ENCODE results near the gene CCDC187.

Gene CCDC187

GRCh38 chr9:136259517-136259813 lies 44.4 kb downstream of the CCDC187 start:
- H3K9ac ChIP-seq = no peak overlapping the region
- peaks cover 96% of the 10 kb centered on the region for H3K27me3 ChIP-seq (ENCODE audit: insufficient read depth, low read depth)
- no peak overlapping the region for H3K4me3 ChIP-seq (IDR thresholded peaks at IDR 0.05; ENCODE audit: insufficient read depth, low read depth, low read length)
- H3K79me2 ChIP-seq (ENCODE audit: insufficient read depth, low read depth) = no peaks in the 10 kb centered on the region
- peaks cover 7% of the 10 kb centered on the region for H3K4me1 ChIP-seq (ENCODE audit: low read depth, poor library complexity, severe bottlenecking)
- no peak for TF ChIP-seq CTCF (conservative IDR thresholded peaks at IDR 0.05; ENCODE audit: low read depth, low read length)
- H3K27ac ChIP-seq = no peak overlapping the region
- H2AFZ ChIP-seq (ENCODE audit: low read depth) = no peak overlapping the region
- H3K36me3 ChIP-seq (ENCODE audit: insufficient read depth) = no peaks in the 10 kb centered on the region
- no peak overlapping the region for H3K4me2 ChIP-seq
- no peaks in the 10 kb centered on the region for H4K20me1 ChIP-seq (ENCODE audit: insufficient read depth)

- peaks cover 96% of the 10 kb centered on the region for H3K27me3 ChIP-seq (ENCODE audit: insufficient read depth, low read depth)
- TF ChIP-seq CTCF (conservative IDR thresholded peaks at IDR 0.05; ENCODE audit: low read depth, low read length) = no peak
- H3K4me2 ChIP-seq = no peak overlapping the region
- no peaks in the 10 kb centered on the region for H4K20me1 ChIP-seq (ENCODE audit: insufficient read depth)
- no peaks in the 10 kb centered on the region for H3K79me2 ChIP-seq (ENCODE audit: insufficient read depth, low read depth)
- no peak overlapping the region for H3K4me3 ChIP-seq (IDR thresholded peaks at IDR 0.05; ENCODE audit: insufficient read depth, low read depth, low read length)
- no peak overlapping the region for H2AFZ ChIP-seq (ENCODE audit: low read depth)
- no peak overlapping the region for H3K9ac ChIP-seq
- no peak overlapping the region for H3K27ac ChIP-seq
- no peaks in the 10 kb centered on the region for H3K36me3 ChIP-seq (ENCODE audit: insufficient read depth)
- peaks cover 7% of the 10 kb centered on the region for H3K4me1 ChIP-seq (ENCODE audit: low read depth, poor library complexity, severe bottlenecking)
Measured at GRCh38 chr9:136258786-136259516, 44.9 kb downstream of the CCDC187 start.

GRCh38 chr9:136258299-136258625 lies 45.6 kb downstream of the CCDC187 start:
- no peak overlapping the region for H3K4me2 ChIP-seq
- H3K4me1 ChIP-seq (ENCODE audit: low read depth, poor library complexity, severe bottlenecking) = no peaks in the 10 kb centered on the region
- H3K4me3 ChIP-seq (IDR thresholded peaks at IDR 0.05; ENCODE audit: insufficient read depth, low read depth, low read length) = no peak overlapping the region
- no peak overlapping the region for H3K9ac ChIP-seq
- no peaks in the 10 kb centered on the region for H3K36me3 ChIP-seq (ENCODE audit: insufficient read depth)
- no peak for TF ChIP-seq CTCF (conservative IDR thresholded peaks at IDR 0.05; ENCODE audit: low read depth, low read length)
- H3K79me2 ChIP-seq (ENCODE audit: insufficient read depth, low read depth) = no peaks in the 10 kb centered on the region
- no peak overlapping the region for H3K27ac ChIP-seq
- H3K27me3 ChIP-seq (ENCODE audit: insufficient read depth, low read depth) = peaks cover 96% of the 10 kb centered on the region
- H2AFZ ChIP-seq (ENCODE audit: low read depth) = no peak overlapping the region
- H4K20me1 ChIP-seq (ENCODE audit: insufficient read depth) = no peaks in the 10 kb centered on the region

GRCh38 chr9:136257381-136258298 lies 46.3 kb downstream of the CCDC187 start:
- H2AFZ ChIP-seq (ENCODE audit: low read depth) = no peak overlapping the region
- H3K9ac ChIP-seq = no peak overlapping the region

More at GRCh38 chr9:136257381-136258298, 46.3 kb downstream of the CCDC187 start:
- Histone ChIP-seq H3K4me3 (IDR thresholded peaks at IDR 0.05; ENCODE audit: insufficient read depth, low read depth, low read length) (no peak overlapping the region), H3K4me2 (no peak overlapping the region), H3K4me1 (ENCODE audit: low read depth, poor library complexity, severe bottlenecking) (no peaks in the 10 kb centered on the region), H3K27me3 (ENCODE audit: insufficient read depth, low read depth) (peaks cover 98% of the 10 kb centered on the region), H4K20me1 (ENCODE audit: insufficient read depth) (no peaks in the 10 kb centered on the region), H3K36me3 (ENCODE audit: insufficient read depth) (no peaks in the 10 kb centered on the region), H3K79me2 (ENCODE audit: insufficient read depth, low read depth) (no peaks in the 10 kb centered on the region), H3K27ac (no peak overlapping the region)
- TF ChIP-seq CTCF (conservative IDR thresholded peaks at IDR 0.05; ENCODE audit: low read depth, low read length) = no peak
